Omental fat pad (tissue), 4 donors: ENCODE results near the gene KLF15. TPM values are rescaled to one million over a fixed set of nuclear protein-coding genes. Genes with fewer than 3 reads are reported as not detected.

Source experiments
- ATAC-seq: fragments of 150-250 bp; one replicate; pipeline ENCODE4 v1.9.1; 2016; ENCODE audit warnings: mild to moderate bottlenecking, moderate library complexity; ENCODE audit not compliant: low FRiP score
- DNase-seq: peaks from one replicate; pipeline ENCODE4 v3.0.0-alpha.2; 2019; ENCODE audit warnings: low spot score
- total RNA-seq, 4 donors: library from RNA; depleted of rRNA; stranded (reverse); fragments of >200 nt; gene quantifications; one replicate each; pipeline ENCODE4 v1.1.0, GENCODE V29; 2016
- TF ChIP-seq, protein P1 (sequence below), 3 donors: fragments of 450-650 bp; IDR thresholded peaks; one replicate each; pipeline ENCODE4 v1.5.1; 2016 to 2017; ENCODE audit warnings: antibody characterized with exemption in 3 of 3, mild to moderate bottlenecking in 3 of 3, moderate library complexity in 2 of 3

KLF15 gene
- total RNA-seq, 4 donors from 2014 or later: 22.3 to 73.1 (median 59.9) TPM

DNA sequence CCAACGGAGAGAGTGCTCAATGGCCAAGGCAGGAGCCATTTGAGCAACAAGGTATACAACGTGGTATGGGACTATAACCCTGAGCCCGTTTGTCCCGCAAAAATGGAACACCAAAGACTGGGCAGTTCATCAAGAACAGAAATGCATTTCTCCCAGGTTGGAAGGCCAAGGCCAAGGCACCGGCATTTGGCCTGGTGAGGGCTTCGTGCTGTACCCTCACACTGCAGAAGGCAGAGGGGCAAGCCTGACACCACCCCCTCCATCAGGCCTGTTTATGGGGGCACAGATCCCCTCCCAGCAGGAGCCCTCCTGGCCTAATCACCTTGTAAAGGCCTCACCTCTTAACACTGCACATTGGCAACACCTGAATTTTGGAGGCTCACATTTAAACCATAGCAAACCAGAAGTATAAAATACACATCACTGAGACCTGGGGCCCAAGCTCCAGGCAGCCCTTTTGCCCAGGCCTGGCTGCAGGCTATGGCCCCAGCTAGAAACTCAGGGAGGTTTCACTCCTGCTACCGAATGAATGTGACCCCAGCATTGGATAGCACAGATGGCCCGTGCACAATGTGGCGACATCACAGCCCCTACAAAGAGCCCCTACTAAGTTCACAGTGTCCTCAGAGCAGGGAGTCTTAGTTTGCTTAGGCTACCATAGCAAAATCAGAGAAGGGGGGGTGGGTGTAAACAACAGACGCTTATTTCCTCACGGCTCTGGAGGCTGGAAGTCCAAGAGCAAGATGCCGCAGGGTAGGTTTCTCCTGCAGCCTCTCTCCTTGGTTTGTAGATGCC is 47.1 kb downstream of the KLF15 start:
- no peak for DNase-seq

DNA sequence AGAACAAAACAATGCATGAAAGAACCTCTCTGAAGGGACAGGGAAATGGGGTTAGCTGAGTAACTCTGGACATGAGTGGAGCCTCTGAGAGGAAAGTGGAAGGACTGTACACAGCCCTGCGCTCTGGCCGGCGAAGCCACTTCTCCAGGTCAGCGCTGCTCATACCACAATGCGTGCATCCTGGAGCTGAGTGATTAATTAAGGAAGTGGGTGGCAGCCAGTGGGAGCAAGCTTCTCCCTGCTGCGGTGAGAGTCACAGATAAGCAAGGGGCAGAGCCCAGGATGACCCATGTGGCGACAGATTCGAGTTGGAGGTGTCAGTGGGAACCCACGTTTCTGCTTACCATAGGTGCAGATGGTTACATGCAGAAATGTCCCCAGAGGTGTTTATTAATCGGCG is 48.0 kb downstream of the KLF15 start:
- DNase-seq (no peak), ATAC-seq (no peak)
- TF ChIP-seq, protein P1, sequence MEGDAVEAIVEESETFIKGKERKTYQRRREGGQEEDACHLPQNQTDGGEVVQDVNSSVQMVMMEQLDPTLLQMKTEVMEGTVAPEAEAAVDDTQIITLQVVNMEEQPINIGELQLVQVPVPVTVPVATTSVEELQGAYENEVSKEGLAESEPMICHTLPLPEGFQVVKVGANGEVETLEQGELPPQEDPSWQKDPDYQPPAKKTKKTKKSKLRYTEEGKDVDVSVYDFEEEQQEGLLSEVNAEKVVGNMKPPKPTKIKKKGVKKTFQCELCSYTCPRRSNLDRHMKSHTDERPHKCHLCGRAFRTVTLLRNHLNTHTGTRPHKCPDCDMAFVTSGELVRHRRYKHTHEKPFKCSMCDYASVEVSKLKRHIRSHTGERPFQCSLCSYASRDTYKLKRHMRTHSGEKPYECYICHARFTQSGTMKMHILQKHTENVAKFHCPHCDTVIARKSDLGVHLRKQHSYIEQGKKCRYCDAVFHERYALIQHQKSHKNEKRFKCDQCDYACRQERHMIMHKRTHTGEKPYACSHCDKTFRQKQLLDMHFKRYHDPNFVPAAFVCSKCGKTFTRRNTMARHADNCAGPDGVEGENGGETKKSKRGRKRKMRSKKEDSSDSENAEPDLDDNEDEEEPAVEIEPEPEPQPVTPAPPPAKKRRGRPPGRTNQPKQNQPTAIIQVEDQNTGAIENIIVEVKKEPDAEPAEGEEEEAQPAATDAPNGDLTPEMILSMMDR (IDR thresholded peaks at IDR 0.05): no peak

More for the DNA sequence above, 47.1 kb downstream of the KLF15 start:
- no peak for ATAC-seq
- TF ChIP-seq, protein P1 (IDR thresholded peaks at IDR 0.05): no peak

DNA sequence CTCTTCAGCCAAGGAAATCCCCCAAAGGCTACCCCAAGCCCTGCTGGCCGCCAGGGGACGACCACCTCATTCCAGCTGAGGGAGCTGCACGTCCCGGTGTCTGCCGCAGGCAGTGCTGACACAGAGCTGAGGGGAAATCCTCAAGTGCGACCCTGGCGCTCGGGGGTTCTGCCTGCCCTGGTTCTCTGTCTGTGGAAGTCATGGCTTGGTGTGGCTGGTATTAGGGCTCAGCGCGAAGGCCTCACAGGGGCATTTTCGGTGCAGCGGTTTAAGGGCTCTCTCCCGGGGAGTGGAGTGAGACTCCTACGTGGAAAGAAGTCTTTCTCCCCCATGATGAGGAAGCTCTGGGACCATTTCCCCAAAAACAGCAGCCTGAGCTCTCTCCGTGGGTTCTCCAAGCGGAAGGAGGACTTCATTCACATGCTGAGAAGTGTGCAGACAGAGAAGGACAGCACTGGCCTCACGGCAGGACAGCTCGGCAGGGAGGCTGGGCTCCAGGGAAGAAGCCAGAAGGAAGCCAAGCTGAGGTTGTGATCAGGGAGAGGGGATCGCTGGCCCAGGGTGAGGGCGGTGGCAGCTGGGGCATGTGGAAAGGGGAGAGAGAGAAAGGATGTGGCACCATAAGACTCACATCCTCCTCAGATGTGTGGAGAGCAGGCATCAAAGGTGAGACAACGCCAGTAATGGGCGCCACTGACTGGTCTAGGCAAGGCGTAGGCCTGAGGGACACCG is 48.6 kb downstream of the KLF15 start:
- TF ChIP-seq, protein P1 (IDR thresholded peaks at IDR 0.05): no peak
- DNase-seq: no peak
- no peak for ATAC-seq

DNA sequence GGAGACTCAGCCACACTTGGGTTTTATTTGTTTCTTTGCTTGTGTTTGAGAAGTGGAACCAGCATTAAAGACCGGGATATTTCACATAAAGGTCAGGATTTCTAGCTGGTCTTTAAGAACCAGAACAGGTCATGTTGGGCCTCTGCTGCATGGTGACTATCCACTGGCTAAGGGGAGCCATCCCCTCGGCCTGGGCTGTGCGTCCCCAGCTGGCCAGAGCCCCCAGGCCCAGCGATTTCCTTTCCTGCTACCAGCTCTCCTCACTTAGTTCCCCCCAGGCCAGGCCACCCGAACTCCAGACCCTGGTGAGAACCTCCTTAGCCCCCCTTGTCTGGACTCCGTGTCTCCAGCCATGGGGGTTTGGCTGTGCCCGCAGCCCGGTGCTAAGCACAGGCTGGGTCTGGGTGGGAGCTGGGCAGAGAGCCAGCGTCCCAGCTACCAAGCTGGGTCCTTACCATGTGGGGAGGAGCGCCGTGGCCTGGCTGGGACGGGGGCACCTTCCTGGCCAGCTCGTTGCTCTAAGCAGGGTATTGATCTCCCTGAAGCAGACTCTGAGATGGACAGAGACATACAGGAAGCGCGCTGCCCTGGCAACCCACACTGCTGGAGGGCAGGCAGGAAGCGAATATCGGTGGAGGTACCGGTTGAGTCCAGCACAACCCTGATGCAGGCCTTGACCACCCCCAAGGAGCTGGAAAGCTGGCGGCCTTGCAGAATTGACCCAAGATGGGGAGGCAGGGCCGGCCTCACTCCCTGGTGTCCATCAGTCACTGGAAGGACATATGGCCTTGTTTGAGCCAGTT is 49.4 kb downstream of the KLF15 start:
- DNase-seq (no peak), ATAC-seq (no peak)

DNA sequence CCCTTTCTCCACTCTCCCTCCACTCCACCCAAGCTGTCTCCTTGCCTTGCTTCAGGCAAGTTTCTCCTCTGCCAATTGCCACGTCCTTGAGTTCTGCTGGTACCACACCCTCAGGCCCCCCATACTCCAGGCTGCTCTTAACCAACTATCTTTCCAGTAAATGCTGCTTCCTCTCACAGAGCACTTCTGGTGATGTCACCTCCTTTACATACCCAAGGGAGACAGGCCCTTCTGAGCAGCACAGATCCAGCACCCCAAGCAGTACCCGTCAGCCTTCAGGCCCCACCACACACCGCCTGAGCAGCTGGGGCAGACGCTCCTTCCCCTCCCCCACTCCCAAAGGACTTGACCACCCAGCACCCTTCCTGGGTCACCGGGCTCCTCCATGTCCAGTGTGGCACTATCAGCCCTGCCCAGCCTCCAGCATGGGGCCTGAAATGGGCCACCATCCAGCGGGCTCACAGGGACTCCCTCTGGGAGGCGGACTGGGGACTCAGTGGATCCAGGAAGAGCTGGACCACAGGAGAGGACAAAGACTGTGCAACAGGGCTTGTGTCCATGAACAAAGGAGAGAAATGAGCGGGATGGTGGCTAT is 50.2 kb downstream of the KLF15 start:
- no peak for ATAC-seq
- TF ChIP-seq, protein P1 (IDR thresholded peaks at IDR 0.05): no peak

More for the DNA sequence above, 49.4 kb downstream of the KLF15 start:
- TF ChIP-seq, protein P1 (IDR thresholded peaks at IDR 0.05): no peak

DNA sequence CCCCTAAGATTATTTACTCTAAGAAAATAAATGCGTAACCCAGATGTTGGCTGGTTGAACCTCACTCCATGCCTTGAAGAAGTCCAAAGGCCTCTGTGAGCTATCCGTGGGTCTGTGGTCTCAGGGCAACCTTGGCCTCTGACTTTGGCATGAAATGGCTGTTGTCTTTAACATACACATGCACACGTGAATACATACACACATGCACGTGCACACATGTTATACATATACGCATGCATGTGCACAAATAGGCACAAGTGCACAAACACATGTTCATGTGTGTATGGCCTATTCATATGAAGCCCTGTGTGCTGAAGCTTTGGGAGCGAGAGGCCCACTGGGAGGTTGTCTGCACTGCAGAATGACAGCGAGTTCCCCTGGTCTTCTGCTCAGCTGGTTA is 50.8 kb downstream of the KLF15 start:
- no peak for ATAC-seq
- TF ChIP-seq, protein P1 (IDR thresholded peaks at IDR 0.05): no peak
- no peak for DNase-seq

More for the DNA sequence above, 50.2 kb downstream of the KLF15 start:
- no peak for DNase-seq
